Prostate gland (tissue), 2 donors: ENCODE measurements around the gene GAL3ST3.

Experiments used
- POLR2A ChIP-seq: fragments of 450-650 bp; IDR thresholded peaks from one replicate; pipeline ENCODE4 v1.6.1; 2016; ENCODE audit warnings: antibody characterized with exemption, mild to moderate bottlenecking
- TF ChIP-seq, protein P1 (sequence below), 4 experiments: fragments of 200-600 bp in 2 of 4; fragments of 450-650 bp in 2 of 4; sonication (generic) in 2 of 4; IDR thresholded peaks; 1 replicate in 3 of 4; 2 replicates in 1 of 4; pipeline ENCODE4 v1.5.1; 2016 to 2019; ENCODE audit warnings: antibody characterized with exemption in 4 of 4, mild to moderate bottlenecking in 2 of 4, moderate library complexity in 2 of 4

DNA sequence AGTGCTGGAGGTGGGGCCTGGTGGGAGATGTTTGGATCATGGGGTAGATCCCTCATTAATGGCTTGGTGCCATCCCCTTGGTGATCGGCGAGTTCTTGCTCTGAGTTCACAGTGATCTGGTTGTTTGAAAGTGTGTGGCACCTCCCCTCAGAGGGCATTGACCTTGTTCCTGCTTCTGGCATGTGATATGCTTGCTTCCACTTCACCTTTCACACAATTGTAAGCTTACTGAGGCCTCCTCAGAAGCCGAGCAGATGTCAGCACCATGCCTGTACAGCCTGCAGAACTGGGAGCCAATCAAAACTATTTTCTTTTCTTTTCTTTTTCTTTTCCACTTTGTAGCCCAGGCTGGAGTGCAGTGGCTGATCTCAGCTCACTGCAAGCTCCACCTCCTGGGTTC is 11.6 kb downstream of the GAL3ST3 start:
- TF ChIP-seq, protein P1, sequence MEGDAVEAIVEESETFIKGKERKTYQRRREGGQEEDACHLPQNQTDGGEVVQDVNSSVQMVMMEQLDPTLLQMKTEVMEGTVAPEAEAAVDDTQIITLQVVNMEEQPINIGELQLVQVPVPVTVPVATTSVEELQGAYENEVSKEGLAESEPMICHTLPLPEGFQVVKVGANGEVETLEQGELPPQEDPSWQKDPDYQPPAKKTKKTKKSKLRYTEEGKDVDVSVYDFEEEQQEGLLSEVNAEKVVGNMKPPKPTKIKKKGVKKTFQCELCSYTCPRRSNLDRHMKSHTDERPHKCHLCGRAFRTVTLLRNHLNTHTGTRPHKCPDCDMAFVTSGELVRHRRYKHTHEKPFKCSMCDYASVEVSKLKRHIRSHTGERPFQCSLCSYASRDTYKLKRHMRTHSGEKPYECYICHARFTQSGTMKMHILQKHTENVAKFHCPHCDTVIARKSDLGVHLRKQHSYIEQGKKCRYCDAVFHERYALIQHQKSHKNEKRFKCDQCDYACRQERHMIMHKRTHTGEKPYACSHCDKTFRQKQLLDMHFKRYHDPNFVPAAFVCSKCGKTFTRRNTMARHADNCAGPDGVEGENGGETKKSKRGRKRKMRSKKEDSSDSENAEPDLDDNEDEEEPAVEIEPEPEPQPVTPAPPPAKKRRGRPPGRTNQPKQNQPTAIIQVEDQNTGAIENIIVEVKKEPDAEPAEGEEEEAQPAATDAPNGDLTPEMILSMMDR (IDR thresholded peaks at IDR 0.05) = no peak
- TF ChIP-seq POLR2A = no peak
